OCI-LY3 (cell line): ENCODE measurements around the gene RANBP1.

Experiments used
- H2AFZ ChIP-seq: fragments of 200-600, 300-600 bp; shearing (Covaris generic); 2 replicates; pipeline ENCODE4 v1.6.0; 2014; ENCODE audit warnings: antibody characterized with exemption, low read depth, low read length
- H3K27ac ChIP-seq: fragments of 200-600, 300-600 bp; sonication (generic); 2 replicates; pipeline ENCODE4 v1.5.1; 2014; ENCODE audit warnings: mild to moderate bottlenecking, low read length, moderate library complexity, mixed read lengths
- H3K27me3 ChIP-seq: fragments of 200-600, 300-600 bp; sonication (generic); 2 replicates; pipeline ENCODE4 v1.6.1; 2014; ENCODE audit warnings: low read depth, low read length, mixed read lengths
- H3K36me3 ChIP-seq: fragments of 200-600, 300-600 bp; sonication (generic); replicated peaks from 2 replicates; pipeline ENCODE3; 2014; ENCODE audit warnings: low read depth, low read length, mixed read lengths
- H3K4me1 ChIP-seq: fragments of 300-600, 200-600 bp; sonication (generic); 2 replicates; pipeline ENCODE4 v1.6.1; 2014; ENCODE audit warnings: low read length, mixed read lengths
- H3K4me2 ChIP-seq: fragments of 200-600, 300-600 bp; sonication (generic); 2 replicates; pipeline ENCODE4 v1.6.1; 2014; ENCODE audit warnings: low read length, mixed read lengths
- H3K4me3 ChIP-seq: fragments of 300-600, 200-600 bp; sonication (generic); 2 replicates; pipeline ENCODE4 v1.5.1; 2014; ENCODE audit warnings: antibody characterized with exemption, mild to moderate bottlenecking, low read length, moderate library complexity
- H3K79me2 ChIP-seq: fragments of 300-600, 200-600 bp; shearing (Covaris generic); 2 replicates; pipeline ENCODE4 v1.6.1; 2014; ENCODE audit warnings: mild to moderate bottlenecking, low read length, mixed read lengths
- H3K9ac ChIP-seq: fragments of 300-600, 200-600 bp; shearing (Covaris generic); 2 replicates; pipeline ENCODE4 v1.6.0; 2014; ENCODE audit warnings: mild to moderate bottlenecking, low read length, moderate library complexity
- H3K9me3 ChIP-seq: fragments of 200-600, 300-600 bp; shearing (Covaris generic); 2 replicates; pipeline ENCODE4 v1.6.1; 2014; ENCODE audit warnings: low read length, mixed read lengths; ENCODE audit not compliant: insufficient read depth
- H4K20me1 ChIP-seq: fragments of 200-600, 300-600 bp; sonication (generic); 2 replicates; pipeline ENCODE4 v1.6.1; 2016; ENCODE audit warnings: low read length, mixed read lengths; ENCODE audit not compliant: insufficient read depth
- CTCF ChIP-seq: fragments of 200-600, 300-600 bp; sonication (generic); IDR thresholded peaks from 2 replicates; pipeline ENCODE4 v1.5.1; 2014; ENCODE audit warnings: antibody characterized with exemption, low read length, low read depth
- EZH2phosphoT487 ChIP-seq: fragments of 200-600 bp; shearing (Covaris generic); IDR thresholded peaks from 2 replicates; pipeline ENCODE4 v1.6.1; 2018; ENCODE audit warnings: antibody characterized with exemption, mixed run types, low read depth

The RANBP1 gene

GRCh38 chr22:20112623-20113511 lies 3.0 kb upstream of the RANBP1 start:
- H3K9me3 ChIP-seq, result no peaks in the 10 kb centered on the region

GRCh38 chr22:20113551-20114310 lies 2.2 kb upstream of the RANBP1 start:
- TF ChIP-seq CTCF (no peak), EZH2phosphoT487 (no peak)
- H3K27ac ChIP-seq, result no peak overlapping the region
- H3K36me3 ChIP-seq, result peaks cover 70% of the 10 kb centered on the region
- no peak overlapping the region for H3K4me3 ChIP-seq
- H3K4me1 ChIP-seq, result peaks cover 11% of the 10 kb centered on the region
- no peaks in the 10 kb centered on the region for H3K27me3 ChIP-seq
- H3K9me3 ChIP-seq, result no peaks in the 10 kb centered on the region
- peaks cover 47% of the 10 kb centered on the region for H3K79me2 ChIP-seq
- H2AFZ ChIP-seq, result no peak overlapping the region
- H3K4me2 ChIP-seq, result no peak overlapping the region
- H3K9ac ChIP-seq, result no peak overlapping the region
- peaks cover 5% of the 10 kb centered on the region; the same call in 1 of the 2 replicates for H4K20me1 ChIP-seq

More at GRCh38 chr22:20112623-20113511, 3.0 kb upstream of the RANBP1 start:
- Histone ChIP-seq H3K4me2 (no peak overlapping the region), H3K27ac (no peak overlapping the region), H3K36me3 (peaks cover 68% of the 10 kb centered on the region), H2AFZ (no peak overlapping the region), H3K79me2 (peaks cover 39% of the 10 kb centered on the region), H3K9ac (no peak overlapping the region), H3K4me3 (no peak overlapping the region), H3K4me1 (peaks cover 8% of the 10 kb centered on the region), H3K27me3 (no peaks in the 10 kb centered on the region), H4K20me1 (0 out of 2 replicates have a peak, but pooled peaks cover 3% of the 10 kb centered on the region)
- TF ChIP-seq EZH2phosphoT487 (no peak), CTCF (no peak)

GRCh38 chr22:20114506-20115475 lies 1.1 kb upstream of the RANBP1 start:
- no peak overlapping the region for H2AFZ ChIP-seq
- peaks cover 58% of the 10 kb centered on the region for H3K79me2 ChIP-seq
- no peaks in the 10 kb centered on the region for H3K9me3 ChIP-seq
- H3K4me1 ChIP-seq, result peaks cover 18% of the 10 kb centered on the region
- H3K27me3 ChIP-seq, result no peaks in the 10 kb centered on the region
- TF ChIP-seq EZH2phosphoT487, result no peak
- no peak for TF ChIP-seq CTCF
- no peak overlapping the region for H3K9ac ChIP-seq
- peak overlapping the region; percentile 98 for H3K4me2 ChIP-seq
- H3K36me3 ChIP-seq, result peaks cover 73% of the 10 kb centered on the region
- H3K4me3 ChIP-seq, result peak overlapping the region; percentile 94; the same call in 1 of the 2 replicates
- peaks cover 10% of the 10 kb centered on the region; the same call in 1 of the 2 replicates for H4K20me1 ChIP-seq
- no peak overlapping the region for H3K27ac ChIP-seq
